HEK293 (cell line): ENCODE measurements around the gene SLC46A1.

Experiments
- EGR2 ChIP-seq: fragments of 450-650 bp; formaldehyde crosslinking; IDR thresholded peaks from 2 replicates; pipeline ENCODE4 v1.5.1; 2016; ENCODE audit warnings: low read depth, missing biosample characterization, missing genetic modification characterization
- HOXD13 ChIP-seq: sonication (generic); formaldehyde crosslinking; IDR thresholded peaks from 2 replicates; pipeline ENCODE4 v1.8.0; 2022; ENCODE audit warnings: missing genetic modification reagents, borderline replicate concordance
- KLF1 ChIP-seq: fragments of 450-650 bp; formaldehyde crosslinking; IDR thresholded peaks from 2 replicates; pipeline ENCODE4 v1.5.1; 2016; ENCODE audit warnings: missing biosample characterization, missing genetic modification characterization
- TCF7L2 ChIP-seq: IDR thresholded peaks from 2 replicates; pipeline ENCODE4 v1.6.1; 2011; ENCODE audit warnings: low read depth, mild to moderate bottlenecking, inconsistent platforms, low read length, moderate library complexity, borderline replicate concordance
- ZNF140 ChIP-seq: fragments of 450-650 bp; formaldehyde crosslinking; IDR thresholded peaks from 2 replicates; pipeline ENCODE4 v1.5.1; 2016; ENCODE audit warnings: missing biosample characterization, missing genetic modification characterization
- ZNF214 ChIP-seq: fragments of 450-650 bp; formaldehyde crosslinking; IDR thresholded peaks from 2 replicates; pipeline ENCODE4 v1.5.1; 2017; ENCODE audit warnings: missing biosample characterization, mild to moderate bottlenecking, missing genetic modification characterization, borderline replicate concordance
- ZNF24 ChIP-seq: fragments of 450-650 bp; formaldehyde crosslinking; IDR thresholded peaks from 2 replicates; pipeline ENCODE4 v1.5.1; 2016; ENCODE audit warnings: missing biosample characterization, missing genetic modification characterization
- ZNF324 ChIP-seq: fragments of 450-650 bp; formaldehyde crosslinking; IDR thresholded peaks from 2 replicates; pipeline ENCODE4 v1.5.1; 2016; ENCODE audit warnings: missing biosample characterization, missing genetic modification characterization
- ZNF629 ChIP-seq: fragments of 450-650 bp; formaldehyde crosslinking; IDR thresholded peaks from 2 replicates; pipeline ENCODE4 v1.5.1; 2017; ENCODE audit warnings: missing biosample characterization, missing genetic modification characterization
- ZNF660 ChIP-seq: fragments of 450-650 bp; IDR thresholded peaks from 2 replicates; pipeline ENCODE4 v1.5.1; 2018; ENCODE audit warnings: missing biosample characterization, mild to moderate bottlenecking, missing genetic modification characterization
- TF ChIP-seq, protein P1 (sequence below): fragments of 450-650 bp; formaldehyde crosslinking; IDR thresholded peaks from 2 replicates; pipeline ENCODE4 v1.5.1; 2016; ENCODE audit warnings: missing biosample characterization, missing genetic modification characterization
- TF ChIP-seq, protein P2 (sequence below): fragments of 450-650 bp; formaldehyde crosslinking; IDR thresholded peaks from 2 replicates; pipeline ENCODE4 v1.5.1; 2016; ENCODE audit warnings: missing biosample characterization, missing genetic modification characterization
- TF ChIP-seq, protein P3 (sequence below): fragments of 450-650 bp; formaldehyde crosslinking; IDR thresholded peaks from 2 replicates; pipeline ENCODE4 v1.5.1; 2017; ENCODE audit warnings: missing biosample characterization, missing genetic modification characterization

DNA sequence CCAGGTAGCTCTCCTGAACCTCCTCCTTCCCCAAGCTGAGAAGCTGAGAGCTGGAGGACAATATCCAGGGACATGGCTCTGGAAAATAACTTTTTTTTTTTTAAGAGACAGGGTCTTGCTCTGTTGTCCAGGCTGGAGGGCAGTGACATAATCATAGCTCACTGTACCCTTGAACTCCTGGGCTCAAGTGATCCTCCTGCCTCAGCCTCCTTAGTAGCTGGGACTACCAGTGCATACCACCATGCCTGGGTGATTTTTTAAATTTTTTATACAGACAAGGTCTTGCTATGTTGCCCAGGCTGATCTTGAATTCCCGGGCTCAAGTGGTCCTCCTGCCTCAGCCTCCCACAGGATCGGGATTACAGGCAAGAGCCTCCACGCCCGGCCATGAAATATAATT, 6.2 kb downstream of the SLC46A1 start:
- TF ChIP-seq ZNF140 (tag by site-specific recombination) (no peak), ZNF629 (tag by site-specific recombination) (no peak), ZNF660 (tag by site-specific recombination) (no peak), EGR2 (tag by site-specific recombination) (no peak), HOXD13 (CRISPR knock-in tag) (no peak), ZNF214 (tag by site-specific recombination) (no peak), KLF1 (tag by site-specific recombination) (no peak), ZNF24 (tag by site-specific recombination) (no peak), ZNF324 (tag by site-specific recombination) (no peak), TCF7L2 (no peak)
- TF ChIP-seq, protein P1, sequence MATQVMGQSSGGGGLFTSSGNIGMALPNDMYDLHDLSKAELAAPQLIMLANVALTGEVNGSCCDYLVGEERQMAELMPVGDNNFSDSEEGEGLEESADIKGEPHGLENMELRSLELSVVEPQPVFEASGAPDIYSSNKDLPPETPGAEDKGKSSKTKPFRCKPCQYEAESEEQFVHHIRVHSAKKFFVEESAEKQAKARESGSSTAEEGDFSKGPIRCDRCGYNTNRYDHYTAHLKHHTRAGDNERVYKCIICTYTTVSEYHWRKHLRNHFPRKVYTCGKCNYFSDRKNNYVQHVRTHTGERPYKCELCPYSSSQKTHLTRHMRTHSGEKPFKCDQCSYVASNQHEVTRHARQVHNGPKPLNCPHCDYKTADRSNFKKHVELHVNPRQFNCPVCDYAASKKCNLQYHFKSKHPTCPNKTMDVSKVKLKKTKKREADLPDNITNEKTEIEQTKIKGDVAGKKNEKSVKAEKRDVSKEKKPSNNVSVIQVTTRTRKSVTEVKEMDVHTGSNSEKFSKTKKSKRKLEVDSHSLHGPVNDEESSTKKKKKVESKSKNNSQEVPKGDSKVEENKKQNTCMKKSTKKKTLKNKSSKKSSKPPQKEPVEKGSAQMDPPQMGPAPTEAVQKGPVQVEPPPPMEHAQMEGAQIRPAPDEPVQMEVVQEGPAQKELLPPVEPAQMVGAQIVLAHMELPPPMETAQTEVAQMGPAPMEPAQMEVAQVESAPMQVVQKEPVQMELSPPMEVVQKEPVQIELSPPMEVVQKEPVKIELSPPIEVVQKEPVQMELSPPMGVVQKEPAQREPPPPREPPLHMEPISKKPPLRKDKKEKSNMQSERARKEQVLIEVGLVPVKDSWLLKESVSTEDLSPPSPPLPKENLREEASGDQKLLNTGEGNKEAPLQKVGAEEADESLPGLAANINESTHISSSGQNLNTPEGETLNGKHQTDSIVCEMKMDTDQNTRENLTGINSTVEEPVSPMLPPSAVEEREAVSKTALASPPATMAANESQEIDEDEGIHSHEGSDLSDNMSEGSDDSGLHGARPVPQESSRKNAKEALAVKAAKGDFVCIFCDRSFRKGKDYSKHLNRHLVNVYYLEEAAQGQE (tag by site-specific recombination): no peak
- TF ChIP-seq, protein P2, sequence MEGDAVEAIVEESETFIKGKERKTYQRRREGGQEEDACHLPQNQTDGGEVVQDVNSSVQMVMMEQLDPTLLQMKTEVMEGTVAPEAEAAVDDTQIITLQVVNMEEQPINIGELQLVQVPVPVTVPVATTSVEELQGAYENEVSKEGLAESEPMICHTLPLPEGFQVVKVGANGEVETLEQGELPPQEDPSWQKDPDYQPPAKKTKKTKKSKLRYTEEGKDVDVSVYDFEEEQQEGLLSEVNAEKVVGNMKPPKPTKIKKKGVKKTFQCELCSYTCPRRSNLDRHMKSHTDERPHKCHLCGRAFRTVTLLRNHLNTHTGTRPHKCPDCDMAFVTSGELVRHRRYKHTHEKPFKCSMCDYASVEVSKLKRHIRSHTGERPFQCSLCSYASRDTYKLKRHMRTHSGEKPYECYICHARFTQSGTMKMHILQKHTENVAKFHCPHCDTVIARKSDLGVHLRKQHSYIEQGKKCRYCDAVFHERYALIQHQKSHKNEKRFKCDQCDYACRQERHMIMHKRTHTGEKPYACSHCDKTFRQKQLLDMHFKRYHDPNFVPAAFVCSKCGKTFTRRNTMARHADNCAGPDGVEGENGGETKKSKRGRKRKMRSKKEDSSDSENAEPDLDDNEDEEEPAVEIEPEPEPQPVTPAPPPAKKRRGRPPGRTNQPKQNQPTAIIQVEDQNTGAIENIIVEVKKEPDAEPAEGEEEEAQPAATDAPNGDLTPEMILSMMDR (tag by site-specific recombination): no peak
- TF ChIP-seq, protein P3, sequence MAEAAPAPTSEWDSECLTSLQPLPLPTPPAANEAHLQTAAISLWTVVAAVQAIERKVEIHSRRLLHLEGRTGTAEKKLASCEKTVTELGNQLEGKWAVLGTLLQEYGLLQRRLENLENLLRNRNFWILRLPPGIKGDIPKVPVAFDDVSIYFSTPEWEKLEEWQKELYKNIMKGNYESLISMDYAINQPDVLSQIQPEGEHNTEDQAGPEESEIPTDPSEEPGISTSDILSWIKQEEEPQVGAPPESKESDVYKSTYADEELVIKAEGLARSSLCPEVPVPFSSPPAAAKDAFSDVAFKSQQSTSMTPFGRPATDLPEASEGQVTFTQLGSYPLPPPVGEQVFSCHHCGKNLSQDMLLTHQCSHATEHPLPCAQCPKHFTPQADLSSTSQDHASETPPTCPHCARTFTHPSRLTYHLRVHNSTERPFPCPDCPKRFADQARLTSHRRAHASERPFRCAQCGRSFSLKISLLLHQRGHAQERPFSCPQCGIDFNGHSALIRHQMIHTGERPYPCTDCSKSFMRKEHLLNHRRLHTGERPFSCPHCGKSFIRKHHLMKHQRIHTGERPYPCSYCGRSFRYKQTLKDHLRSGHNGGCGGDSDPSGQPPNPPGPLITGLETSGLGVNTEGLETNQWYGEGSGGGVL (tag by site-specific recombination): no peak
